GM04503 (cell line): ENCODE results near the gene PPP1R3C.

ENCODE experiments used
- DNase-seq: peaks from one replicate; pipeline ENCODE4 v3.0.0-alpha.2; 2012; ENCODE audit warnings: low read depth

The PPP1R3C gene

DNA sequence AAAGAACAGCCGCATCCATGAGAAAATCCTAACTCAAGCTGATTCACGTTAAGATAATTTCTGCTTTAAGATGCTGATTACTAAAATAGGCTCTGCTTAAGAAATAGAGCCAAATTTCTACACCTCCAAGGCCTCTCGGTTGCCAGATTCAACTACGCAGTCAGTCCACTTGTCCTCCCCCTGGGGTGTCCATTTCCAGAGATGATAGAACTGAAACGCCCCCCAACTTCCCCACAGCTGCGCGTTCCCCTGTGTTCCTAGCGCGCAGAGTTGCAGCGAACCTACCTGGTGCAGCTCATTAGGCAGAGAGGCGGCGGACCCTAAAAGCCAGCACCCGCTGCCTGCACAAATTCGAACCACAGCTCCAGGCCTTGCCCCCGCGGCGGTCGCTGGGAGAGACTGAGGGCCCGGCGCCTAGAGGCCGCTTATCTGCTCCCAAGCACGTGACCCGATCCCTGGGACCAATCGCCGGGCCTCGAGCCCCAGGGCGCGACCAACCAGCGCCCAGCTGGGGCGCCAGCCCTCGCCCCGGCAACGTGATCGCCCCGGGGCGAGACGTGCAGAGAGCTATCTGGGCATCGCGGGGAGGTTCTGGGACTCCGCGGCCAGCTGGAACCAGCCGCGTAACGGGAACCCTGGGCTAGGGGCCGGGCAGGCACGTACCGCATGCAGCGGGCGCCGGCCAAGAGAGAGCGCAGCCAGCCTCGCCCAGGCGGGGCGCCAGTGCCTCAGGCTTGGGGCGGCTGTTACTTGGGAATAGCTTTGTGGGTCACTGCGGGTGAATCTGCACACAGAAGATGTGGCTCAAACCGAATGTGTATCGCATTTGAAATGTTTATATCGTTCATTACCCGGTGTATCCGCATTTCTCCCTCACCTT lies at the start of gene PPP1R3C:
TSS of gene PPP1R3C (minus strand) at position 401 of the 880 bp plus-strand sequence. CDS start at position 299, 102 bp downstream.
- peak; percentile 84 for DNase-seq

DNA sequence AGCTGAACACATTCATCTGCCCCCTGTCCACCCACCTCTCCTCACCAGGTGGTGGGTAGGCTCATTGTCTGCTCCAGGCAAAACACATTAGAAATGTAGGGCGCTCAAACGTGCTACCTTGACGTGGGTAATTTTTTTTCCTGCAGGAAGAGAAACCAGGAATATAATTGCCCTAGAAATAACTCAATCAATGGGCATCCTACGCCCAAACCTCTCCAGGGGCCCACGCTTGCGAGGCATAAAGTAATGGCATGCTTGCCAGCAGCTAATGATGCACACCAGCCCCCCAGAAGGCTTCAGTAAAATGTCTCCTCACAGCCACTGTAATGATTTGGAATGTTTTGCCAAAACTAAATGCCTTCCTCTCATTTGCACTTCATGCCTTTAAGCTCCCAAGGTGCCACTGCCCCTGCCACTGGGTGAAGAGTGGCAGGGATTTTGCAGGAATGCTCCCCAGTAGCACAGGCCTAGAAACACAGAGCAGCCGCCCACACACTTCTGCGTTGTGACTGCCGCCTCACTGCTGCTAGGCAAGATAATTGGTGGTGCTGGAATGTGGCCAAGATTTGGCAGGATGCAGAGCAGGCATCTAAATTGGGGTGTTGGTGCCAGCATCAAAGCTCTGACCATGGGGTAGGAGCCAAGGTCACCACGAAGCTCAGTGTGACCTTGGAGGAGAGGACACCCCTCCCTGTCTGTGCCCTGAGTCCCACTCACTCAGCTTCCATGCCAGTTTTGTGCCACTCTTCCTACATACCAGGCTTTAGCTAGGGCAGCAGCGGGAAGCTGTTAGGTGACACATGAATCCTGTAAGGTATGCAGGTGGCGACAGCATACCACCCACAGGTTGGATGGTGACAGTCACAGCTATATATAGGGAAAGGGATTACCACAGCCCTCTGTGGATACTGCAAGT lies 48.7 kb upstream of the PPP1R3C start:
- no peak for DNase-seq

DNA sequence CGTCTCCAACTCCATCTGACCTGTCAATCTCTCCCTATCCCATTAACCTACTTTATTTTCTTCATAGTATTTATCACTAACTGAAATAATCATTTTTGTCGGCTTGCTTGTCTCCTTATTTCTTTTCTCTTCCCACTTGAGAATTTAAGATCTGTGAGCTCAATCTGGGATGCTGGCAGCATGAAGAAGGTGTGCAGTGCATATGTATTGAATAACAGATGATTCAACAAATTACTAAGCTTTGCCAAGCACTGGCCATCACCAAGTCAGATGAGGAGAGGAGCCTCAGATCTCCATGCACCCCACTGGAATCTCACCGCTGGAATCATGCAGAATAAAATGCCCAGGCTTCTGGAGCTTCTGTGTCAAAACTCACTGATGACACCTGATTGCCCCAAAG lies 47.6 kb upstream of the PPP1R3C start:
- DNase-seq: no peak

DNA sequence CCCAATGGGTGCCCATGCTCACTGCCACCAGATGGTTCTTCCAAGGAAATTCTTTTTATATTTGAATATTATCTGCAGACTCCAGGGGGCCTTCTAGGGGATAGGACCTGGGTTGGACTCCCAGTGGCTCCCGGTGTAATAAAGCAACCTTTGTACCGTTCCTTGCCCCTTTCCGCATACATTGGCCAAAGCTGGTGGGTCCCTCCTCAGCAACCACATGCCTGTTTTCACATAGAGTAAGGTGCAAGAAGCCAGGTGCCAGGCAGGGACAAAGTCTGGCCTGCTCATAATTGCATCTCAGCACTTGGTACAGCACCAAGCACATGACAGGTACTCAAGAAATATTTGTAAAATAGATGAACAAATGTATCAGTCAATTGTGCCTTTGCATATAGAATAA lies 46.4 kb upstream of the PPP1R3C start:
- DNase-seq: no peak

- no peak for DNase-seq
These were observed 45.0 kb upstream of the PPP1R3C start for GRCh38 chr10:91677911-91678310.

- peak; percentile 35 for DNase-seq
These were observed 39.2 kb upstream of the PPP1R3C start for GRCh38 chr10:91672021-91672608.

DNA sequence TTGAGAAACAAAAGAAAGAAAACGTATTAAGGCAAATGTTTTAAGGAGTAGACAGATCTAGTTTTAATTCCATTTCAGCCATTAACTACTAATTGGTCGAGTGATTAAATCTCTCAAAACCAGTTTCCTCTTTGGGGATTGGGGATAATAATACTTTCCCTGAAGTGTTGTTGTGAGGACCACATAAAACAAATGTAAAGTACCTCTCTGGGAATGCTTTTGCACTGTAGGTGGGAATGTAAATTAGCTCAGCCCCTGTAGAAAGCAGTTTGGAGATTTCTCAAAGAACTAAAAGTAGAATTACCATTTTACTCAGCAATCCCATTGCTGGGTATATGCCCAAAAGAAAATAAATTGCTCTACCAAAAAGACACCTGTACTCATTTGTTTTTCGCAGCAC lies 36.0 kb upstream of the PPP1R3C start:
- DNase-seq: no peak

- peak; percentile 34 for DNase-seq
These were observed 33.0 kb upstream of the PPP1R3C start for GRCh38 chr10:91665842-91666241.

DNA sequence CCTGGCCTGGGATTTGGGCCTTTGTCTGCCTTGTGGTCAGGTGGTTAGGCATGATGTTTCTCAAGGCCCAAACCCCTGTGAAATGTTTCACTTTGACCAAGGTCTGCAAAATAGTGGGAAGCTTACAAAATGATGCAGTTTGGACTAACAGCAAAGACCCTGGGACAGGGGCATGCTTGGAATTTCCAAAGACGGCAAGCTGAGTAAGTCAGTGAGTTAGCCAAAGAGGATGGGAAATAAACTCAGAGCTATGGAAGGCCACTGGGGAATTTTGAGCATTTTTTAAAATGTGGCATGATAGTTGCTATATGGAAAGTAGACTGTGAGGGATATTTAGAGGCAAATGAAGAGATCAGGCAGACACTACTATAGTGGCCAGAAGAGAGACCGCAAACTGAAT lies 31.6 kb upstream of the PPP1R3C start:
- DNase-seq: no peak

- DNase-seq: no peak
These were observed 30.1 kb upstream of the PPP1R3C start for GRCh38 chr10:91662993-91663392.

GRCh38 chr10:91653219-91653870 lies 20.5 kb upstream of the PPP1R3C start:
- peak; percentile 29 for DNase-seq

DNA sequence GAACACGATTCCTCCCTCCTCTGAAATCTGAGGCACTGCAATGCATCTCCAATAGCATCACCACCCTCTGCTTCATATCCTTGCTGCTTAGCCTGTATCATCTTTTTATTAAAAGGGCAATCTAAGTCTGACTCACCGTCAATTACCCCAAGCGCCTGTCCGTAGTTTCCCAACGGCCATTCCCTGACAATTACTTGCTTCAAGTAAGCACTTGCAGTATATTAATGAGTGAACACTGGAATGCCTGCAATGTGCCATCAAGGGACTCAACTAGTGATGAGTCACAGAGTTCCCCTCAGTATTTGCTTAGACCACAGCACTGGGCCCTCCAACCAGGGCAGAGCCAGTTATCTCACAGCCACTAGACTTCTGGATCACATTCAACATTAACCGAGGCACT lies 19.5 kb upstream of the PPP1R3C start:
- DNase-seq: peak; percentile 99

- DNase-seq: no peak
These were observed 10.8 kb upstream of the PPP1R3C start for GRCh38 chr10:91643700-91644099.

- DNase-seq: no peak
These were observed 10.2 kb upstream of the PPP1R3C start for GRCh38 chr10:91642831-91643692.

- no peak for DNase-seq
These were observed 4.0 kb upstream of the PPP1R3C start for GRCh38 chr10:91636892-91637291.

GRCh38 chr10:91635401-91636400 lies 2.8 kb upstream of the PPP1R3C start:
- no peak for DNase-seq

GRCh38 chr10:91634898-91635297 lies 2.0 kb upstream of the PPP1R3C start:
- DNase-seq: no peak

- DNase-seq: no peak
These were observed 1.4 kb upstream of the PPP1R3C start for GRCh38 chr10:91634246-91634645.

GRCh38 chr10:91630625-91631024 lies 2.2 kb downstream of the PPP1R3C start:
- DNase-seq: no peak
